Measurements from ENCODE around the gene MCF2.
A peak's percentile ranks its signal among the peaks of the same experiment; 100 is the strongest.

MCF2 gene

DNA sequence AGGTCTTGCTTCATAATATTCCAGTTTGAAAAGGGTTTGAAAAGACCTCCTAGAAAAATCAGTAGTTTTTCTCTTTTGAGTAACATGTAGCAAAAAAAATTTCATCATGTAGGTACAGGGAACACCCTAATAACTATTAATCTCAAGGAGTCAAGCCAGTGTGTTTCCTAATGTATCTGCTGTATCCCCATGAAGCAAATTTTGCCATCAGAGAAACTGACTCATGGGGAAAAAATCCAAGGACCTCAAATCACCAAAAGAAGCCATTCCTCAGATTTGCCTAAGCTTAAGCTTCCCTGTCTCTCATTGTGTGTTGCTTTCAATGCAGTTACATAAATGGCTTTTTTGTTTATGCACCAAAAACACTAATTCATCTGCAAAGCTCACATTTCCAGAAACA lies 147.7 kb downstream of the MCF2 start:
- Histone ChIP-seq H3K9me2 (replicated peaks; ENCODE audit: low read depth, low read length) (no peaks in the 10 kb centered on the region), H2AFZ (ENCODE audit: low read length) (no peak overlapping the region), H4K20me1 (ENCODE audit: insufficient read depth, low read length, poor library complexity, severe bottlenecking) (no peaks in the 10 kb centered on the region), H3F3A (ENCODE audit: low read depth) (no peaks in the 10 kb centered on the region), H3K9ac (ENCODE audit: low read depth, low read length, poor library complexity, severe bottlenecking) (no peak overlapping the region), H3K4me1 (ENCODE audit: insufficient read depth, low read length, poor library complexity, severe bottlenecking) (no peaks in the 10 kb centered on the region), H3K27me3 (ENCODE audit: insufficient read depth, low read length, poor library complexity, severe bottlenecking) (no peaks in the 10 kb centered on the region), H3K9me3 (ENCODE audit: insufficient read depth, low read depth, low read length) (no peaks in the 10 kb centered on the region), H3K4me3 (ENCODE audit: low read length, poor library complexity, severe bottlenecking) (no peak overlapping the region), H3K79me2 (ENCODE audit: insufficient read depth, low read length) (no peaks in the 10 kb centered on the region), H3K4me2 (ENCODE audit: low read depth, low read length, poor library complexity, severe bottlenecking) (no peak overlapping the region), H3K36me3 (ENCODE audit: insufficient read depth, low read length) (no peaks in the 10 kb centered on the region)
- no peak for TF ChIP-seq EZH2phosphoT487 (IDR thresholded peaks at IDR 0.05; ENCODE audit: borderline replicate concordance)
- TF ChIP-seq, protein P1, sequence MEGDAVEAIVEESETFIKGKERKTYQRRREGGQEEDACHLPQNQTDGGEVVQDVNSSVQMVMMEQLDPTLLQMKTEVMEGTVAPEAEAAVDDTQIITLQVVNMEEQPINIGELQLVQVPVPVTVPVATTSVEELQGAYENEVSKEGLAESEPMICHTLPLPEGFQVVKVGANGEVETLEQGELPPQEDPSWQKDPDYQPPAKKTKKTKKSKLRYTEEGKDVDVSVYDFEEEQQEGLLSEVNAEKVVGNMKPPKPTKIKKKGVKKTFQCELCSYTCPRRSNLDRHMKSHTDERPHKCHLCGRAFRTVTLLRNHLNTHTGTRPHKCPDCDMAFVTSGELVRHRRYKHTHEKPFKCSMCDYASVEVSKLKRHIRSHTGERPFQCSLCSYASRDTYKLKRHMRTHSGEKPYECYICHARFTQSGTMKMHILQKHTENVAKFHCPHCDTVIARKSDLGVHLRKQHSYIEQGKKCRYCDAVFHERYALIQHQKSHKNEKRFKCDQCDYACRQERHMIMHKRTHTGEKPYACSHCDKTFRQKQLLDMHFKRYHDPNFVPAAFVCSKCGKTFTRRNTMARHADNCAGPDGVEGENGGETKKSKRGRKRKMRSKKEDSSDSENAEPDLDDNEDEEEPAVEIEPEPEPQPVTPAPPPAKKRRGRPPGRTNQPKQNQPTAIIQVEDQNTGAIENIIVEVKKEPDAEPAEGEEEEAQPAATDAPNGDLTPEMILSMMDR (conservative IDR thresholded peaks at IDR 0.05; ENCODE audit: low read length), result no peak

DNA sequence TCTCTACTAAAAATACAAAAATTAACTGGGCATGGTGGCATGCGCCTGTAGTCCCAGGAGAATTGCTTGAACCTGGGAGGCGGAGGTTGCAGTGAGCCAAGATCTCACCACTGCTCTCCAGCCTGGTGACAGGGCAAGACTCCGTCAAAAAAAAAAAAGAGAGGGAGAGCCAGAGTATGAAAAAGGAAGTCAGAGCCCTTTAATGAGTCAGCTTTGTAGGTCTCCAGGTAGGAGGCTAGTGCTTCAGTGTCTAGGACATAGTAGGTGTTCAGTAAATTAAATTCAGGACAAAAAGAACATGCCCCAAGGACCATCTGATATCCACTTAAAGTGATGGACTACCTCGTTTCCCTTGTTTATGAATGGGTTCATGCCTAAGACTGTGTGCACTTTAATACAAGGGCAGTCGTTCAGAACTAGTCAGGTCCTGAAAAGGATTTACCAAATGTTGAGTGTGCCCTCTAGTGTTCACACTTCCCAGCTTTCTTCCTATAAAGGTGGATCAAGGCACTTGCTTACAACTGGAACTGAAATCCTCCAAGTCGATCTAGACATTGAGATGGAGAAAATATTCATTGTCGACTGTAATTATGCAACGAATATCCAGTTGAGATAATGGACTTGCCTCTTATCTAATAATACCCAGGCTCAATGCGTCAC lies 148.5 kb downstream of the MCF2 start:
- Histone ChIP-seq H3K4me1 (ENCODE audit: insufficient read depth, low read length, poor library complexity, severe bottlenecking) (no peaks in the 10 kb centered on the region), H3K9me2 (replicated peaks; ENCODE audit: low read depth, low read length) (no peaks in the 10 kb centered on the region), H3K4me3 (ENCODE audit: low read length, poor library complexity, severe bottlenecking) (no peak overlapping the region), H3K9ac (ENCODE audit: low read depth, low read length, poor library complexity, severe bottlenecking) (no peak overlapping the region), H2AFZ (ENCODE audit: low read length) (no peak overlapping the region), H3K79me2 (ENCODE audit: insufficient read depth, low read length) (no peaks in the 10 kb centered on the region), H3K4me2 (ENCODE audit: low read depth, low read length, poor library complexity, severe bottlenecking) (no peak overlapping the region), H3K27me3 (ENCODE audit: insufficient read depth, low read length, poor library complexity, severe bottlenecking) (no peaks in the 10 kb centered on the region), H3F3A (ENCODE audit: low read depth) (no peaks in the 10 kb centered on the region), H3K9me3 (ENCODE audit: insufficient read depth, low read depth, low read length) (no peaks in the 10 kb centered on the region), H4K20me1 (ENCODE audit: insufficient read depth, low read length, poor library complexity, severe bottlenecking) (no peaks in the 10 kb centered on the region), H3K36me3 (ENCODE audit: insufficient read depth, low read length) (no peaks in the 10 kb centered on the region)
- no peak for TF ChIP-seq EZH2phosphoT487 (IDR thresholded peaks at IDR 0.05; ENCODE audit: borderline replicate concordance)
- TF ChIP-seq, protein P1 (conservative IDR thresholded peaks at IDR 0.05; ENCODE audit: low read length), result peak; percentile 48

DNA sequence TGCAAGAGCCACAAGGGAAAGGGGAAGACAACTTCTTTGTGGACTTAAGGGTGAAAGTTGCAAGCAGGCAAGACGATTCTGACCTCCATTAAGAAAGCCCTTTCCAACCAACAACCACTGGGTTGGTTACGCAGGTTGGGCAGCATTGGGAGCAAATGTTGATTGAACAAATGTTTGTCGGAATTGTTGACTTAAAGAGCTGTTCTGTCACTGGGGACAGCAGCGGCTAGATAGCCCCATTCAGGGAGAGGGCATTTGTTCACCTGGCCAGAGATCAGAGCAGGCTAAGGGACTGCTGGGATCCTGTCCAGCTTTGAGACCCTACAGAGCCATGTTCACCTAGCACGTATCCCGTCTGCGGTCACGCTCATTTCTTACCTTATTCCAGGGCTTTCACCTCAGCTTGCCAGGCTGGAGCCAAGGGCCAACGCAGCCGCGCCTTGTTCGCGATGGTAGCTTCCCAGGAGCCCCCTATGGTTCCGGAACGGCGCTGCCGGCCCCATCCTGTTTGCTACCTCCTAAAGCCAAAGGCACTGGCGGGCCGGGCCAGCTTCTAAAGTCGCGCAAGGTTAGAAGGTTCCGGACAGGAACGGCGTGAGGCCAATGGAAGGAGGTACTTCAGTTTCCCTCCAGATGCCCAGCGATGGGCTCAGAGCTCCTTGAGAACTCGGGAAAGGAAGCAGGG lies 152.8 kb downstream of the MCF2 start:
- Histone ChIP-seq H3K9me2 (replicated peaks; ENCODE audit: low read depth, low read length) (no peaks in the 10 kb centered on the region), H3K4me3 (ENCODE audit: low read length, poor library complexity, severe bottlenecking) (no peak overlapping the region), H3K9ac (ENCODE audit: low read depth, low read length, poor library complexity, severe bottlenecking) (no peak overlapping the region), H2AFZ (ENCODE audit: low read length) (no peak overlapping the region), H4K20me1 (ENCODE audit: insufficient read depth, low read length, poor library complexity, severe bottlenecking) (no peaks in the 10 kb centered on the region), H3K27me3 (ENCODE audit: insufficient read depth, low read length, poor library complexity, severe bottlenecking) (no peaks in the 10 kb centered on the region), H3F3A (ENCODE audit: low read depth) (no peaks in the 10 kb centered on the region), H3K4me2 (ENCODE audit: low read depth, low read length, poor library complexity, severe bottlenecking) (no peak overlapping the region), H3K4me1 (ENCODE audit: insufficient read depth, low read length, poor library complexity, severe bottlenecking) (no peaks in the 10 kb centered on the region), H3K36me3 (ENCODE audit: insufficient read depth, low read length) (no peaks in the 10 kb centered on the region), H3K79me2 (ENCODE audit: insufficient read depth, low read length) (no peaks in the 10 kb centered on the region), H3K9me3 (ENCODE audit: insufficient read depth, low read depth, low read length) (no peaks in the 10 kb centered on the region)
- TF ChIP-seq EZH2phosphoT487 (IDR thresholded peaks at IDR 0.05; ENCODE audit: borderline replicate concordance), result no peak
- TF ChIP-seq, protein P1 (conservative IDR thresholded peaks at IDR 0.05; ENCODE audit: low read length), result no peak
